PC-9 (cell line): Measurements from ENCODE around the gene ALPK3.

Experiments used
- CTCF ChIP-seq: fragments of 200-600 bp; sonication (generic); conservative IDR thresholded peaks from 2 replicates; pipeline ENCODE4 v1.6.1; 2017; ENCODE audit warnings: mixed run types, antibody characterized with exemption, mild to moderate bottlenecking, moderate library complexity
- EZH2 ChIP-seq: fragments of 200-600 bp; sonication (generic); IDR thresholded peaks from 2 replicates; pipeline ENCODE4 v1.8.0; 2017; ENCODE audit warnings: antibody characterized with exemption, low read depth

GRCh38 chr15:84861781-84862180, 44.6 kb downstream of the ALPK3 start:
- no peak for TF ChIP-seq CTCF
- no peak for TF ChIP-seq EZH2
